Activated CD8-positive, alpha-beta memory T cell treated with anti-CD3 and anti-CD28 coated beads, Interleukin-2, amount 50 U/mL, for 1 hour (primary cell): ENCODE results near the gene YAP1.
"Not testable (repeated sequence)": the region's sequence is repeated elsewhere in the genome, so short reads cannot be mapped to it uniquely, and the experiment has no call there.

Source experiments
- DNase-seq: peaks from one replicate; pipeline ENCODE4 v3.0.0-alpha.2; 2020; ENCODE audit errors: extremely low read depth

The YAP1 gene

GRCh38 chr11:102200325-102200724 lies 90.1 kb downstream of the YAP1 start:
- DNase-seq: not testable (repeated sequence)

- DNase-seq: no peak
Measured at GRCh38 chr11:102201776-102202175, 91.5 kb downstream of the YAP1 start.

GRCh38 chr11:102202972-102203371 lies 92.7 kb downstream of the YAP1 start:
- DNase-seq: no peak

GRCh38 chr11:102204174-102204573 lies 93.9 kb downstream of the YAP1 start:
- no peak for DNase-seq

GRCh38 chr11:102205805-102206204 lies 95.6 kb downstream of the YAP1 start:
- DNase-seq: no peak

GRCh38 chr11:102208835-102209234 lies 98.6 kb downstream of the YAP1 start:
- DNase-seq: no peak

- DNase-seq: no peak
Measured at GRCh38 chr11:102214623-102215022, 104.4 kb downstream of the YAP1 start.

- no peak for DNase-seq
Measured at GRCh38 chr11:102216433-102217075, 106.3 kb downstream of the YAP1 start.

GRCh38 chr11:102220728-102221467 lies 110.7 kb downstream of the YAP1 start:
- no peak for DNase-seq

- no peak for DNase-seq
Measured at GRCh38 chr11:102223859-102224258, 113.6 kb downstream of the YAP1 start.

- DNase-seq: no peak
Measured at GRCh38 chr11:102225689-102226568, 115.7 kb downstream of the YAP1 start.

- no peak for DNase-seq
Measured at GRCh38 chr11:102226702-102227490, 116.6 kb downstream of the YAP1 start.

- no peak for DNase-seq
Measured at GRCh38 chr11:102229510-102230123, 119.4 kb downstream of the YAP1 start.

GRCh38 chr11:102230186-102230585 lies 119.9 kb downstream of the YAP1 start:
- no peak for DNase-seq

- no peak for DNase-seq
Measured at GRCh38 chr11:102230911-102231310, 120.7 kb downstream of the YAP1 start.

GRCh38 chr11:102234779-102235439 lies 124.7 kb downstream of the YAP1 start:
- DNase-seq: no peak

- no peak for DNase-seq
Measured at GRCh38 chr11:102237096-102237735, 127.0 kb downstream of the YAP1 start.

GRCh38 chr11:102238391-102238821 lies 128.2 kb downstream of the YAP1 start:
- no peak for DNase-seq

- no peak for DNase-seq
Measured at GRCh38 chr11:102239448-102239847, 129.2 kb downstream of the YAP1 start.

GRCh38 chr11:102239911-102240310 lies 129.7 kb downstream of the YAP1 start:
- no peak for DNase-seq
